H1 (cell line): ENCODE results near the gene PRADC1. TPM values are rescaled to one million over a fixed set of nuclear protein-coding genes. Genes with fewer than 3 reads are reported as not detected.

Source experiments
- CTCF ChIA-PET: fragments of 300-600 bp; sonication (Branson Sonifier 250); formaldehyde crosslinking; loops from one replicate; lab custom pipeline; 2021; ENCODE audit not compliant: partially characterized antibody; lab: Charles Lee
- POLR2A ChIA-PET: fragments of 300-600 bp; sonication (Branson Sonifier 250); formaldehyde crosslinking; loops from one replicate; lab custom pipeline; 2021; ENCODE audit warnings: inconsistent platforms; ENCODE audit not compliant: partially characterized antibody; lab: Charles Lee
- DNase-seq, 2 experiments: peaks; one replicate each; pipeline versions ENCODE4 v3.0.0 to v3.0.0-alpha.2; 2010 to 2022; ENCODE audit warnings: low spot score in 2 of 2, low read depth in 1 of 2, mixed read lengths in 1 of 2
- FAIRE-seq: peaks from 2 replicates; lab custom pipeline; 2011; peaks lifted over from hg19 to GRCh38; lab: Jason Lieb, UNC
- H2AFZ ChIP-seq: 2 replicates; pipeline ENCODE4 v1.8.1; 2012; ENCODE audit warnings: low read length, inconsistent platforms
- H2AK5ac ChIP-seq: 2 replicates; pipeline ENCODE4 v1.6.1; 2013; ENCODE audit warnings: low read depth, low read length
- H2BK120ac ChIP-seq: replicated peaks from 2 replicates; pipeline ENCODE3; 2013; ENCODE audit warnings: low read depth, low read length, inconsistent platforms
- H2BK12ac ChIP-seq: 2 replicates; pipeline ENCODE4 v1.6.1; 2013; ENCODE audit warnings: low read depth, low read length
- H2BK15ac ChIP-seq: 2 replicates; pipeline ENCODE4 v1.6.1; 2013; ENCODE audit warnings: low read length
- H2BK20ac ChIP-seq: 2 replicates; pipeline ENCODE4 v1.6.1; 2013; ENCODE audit warnings: low read length
- H2BK5ac ChIP-seq: 2 replicates; pipeline ENCODE4 v1.6.1; 2013; ENCODE audit warnings: low read depth, low read length
- H3K14ac ChIP-seq: 2 replicates; pipeline ENCODE4 v1.6.1; 2013; ENCODE audit warnings: inconsistent platforms; ENCODE audit not compliant: insufficient read length
- H3K18ac ChIP-seq: 2 replicates; pipeline ENCODE4 v1.6.1; 2013; ENCODE audit warnings: low read length; ENCODE audit errors: extremely low read depth
- H3K23ac ChIP-seq: 2 replicates; pipeline ENCODE4 v1.6.1; 2013; ENCODE audit warnings: inconsistent platforms; ENCODE audit not compliant: insufficient read length
- H3K23me2 ChIP-seq: 2 replicates; pipeline ENCODE4 v1.6.1; 2013; ENCODE audit warnings: low read depth, low read length
- H3K27ac ChIP-seq: 2 replicates; pipeline ENCODE4 v1.6.1; 2011; ENCODE audit warnings: low read depth, low read length, inconsistent platforms
- H3K27me3 ChIP-seq, 4 experiments: replicated peaks in 1 of 4; 1 replicate in 1 of 4; 2 replicates in 3 of 4; pipeline versions ENCODE4 v1.6.1 to v1.8.1; 2011 to 2013; ENCODE audit warnings: low read length in 3 of 4, mild to moderate bottlenecking in 3 of 4, inconsistent platforms in 2 of 4, mixed read lengths in 2 of 4, moderate library complexity in 1 of 4; ENCODE audit not compliant: control insufficient read depth in 3 of 4, insufficient read depth in 3 of 4; ENCODE audit errors: extremely low read depth in 1 of 4
- H3K36me3 ChIP-seq, 4 experiments: 2 replicates each; pipeline versions ENCODE4 v1.6.1 to v1.8.1; 2011 to 2013; ENCODE audit warnings: mild to moderate bottlenecking in 4 of 4, low read length in 3 of 4, moderate library complexity in 2 of 4, control low read depth in 1 of 4, inconsistent platforms in 1 of 4; ENCODE audit not compliant: insufficient read depth in 4 of 4, control insufficient read depth in 2 of 4
- H3K4ac ChIP-seq: replicated peaks from 2 replicates; pipeline ENCODE3; 2013; ENCODE audit warnings: low read length, low read depth, mixed read lengths, inconsistent platforms; ENCODE audit not compliant: insufficient read length
- H3K4me1 ChIP-seq, 4 experiments: replicated peaks in 1 of 4; 1 replicate in 1 of 4; 2 replicates in 3 of 4; pipeline versions ENCODE4 v1.6.1 to v1.8.1; 2011 to 2013; ENCODE audit warnings: low read length in 3 of 4, inconsistent platforms in 2 of 4, mixed read lengths in 1 of 4; ENCODE audit not compliant: insufficient read depth in 4 of 4, control insufficient read depth in 3 of 4
- H3K4me2 ChIP-seq, 2 experiments: 2 replicates each; pipeline versions ENCODE4 v1.6.1 to v1.8.1; 2011 to 2013; ENCODE audit warnings: low read depth in 2 of 2, low read length in 2 of 2, control low read depth in 1 of 2, inconsistent platforms in 1 of 2, mild to moderate bottlenecking in 1 of 2; ENCODE audit not compliant: insufficient read depth in 1 of 2
- H3K4me3 ChIP-seq, 4 experiments: fragments of 200-600, 300-600 bp in 1 of 4; sonication (generic), shearing (Covaris generic), sonication (Bioruptor Twin) in 1 of 4; 2 replicates each; pipeline versions ENCODE4 v1.5.1 to v1.8.1; 2011 to 2016; ENCODE audit warnings: low read length in 4 of 4, low read depth in 3 of 4, control low read depth in 2 of 4, inconsistent platforms in 2 of 4, mild to moderate bottlenecking in 2 of 4, mixed read lengths in 1 of 4, moderate library complexity in 1 of 4; ENCODE audit not compliant: insufficient read depth in 2 of 4; ENCODE audit errors: extremely low read depth in 1 of 4
- H3K56ac ChIP-seq: replicated peaks from 2 replicates; pipeline ENCODE3; 2013; ENCODE audit warnings: low read depth, mild to moderate bottlenecking, mixed read lengths, low read length, inconsistent platforms; ENCODE audit not compliant: insufficient read length
- H3K79me1 ChIP-seq: 2 replicates; pipeline ENCODE4 v1.6.1; 2013; ENCODE audit warnings: low read depth, low read length, control low read depth
- H3K79me2 ChIP-seq, 2 experiments: 2 replicates each; pipeline versions ENCODE4 v1.6.1 to v1.8.1; 2012 to 2013; ENCODE audit warnings: low read length in 2 of 2, mild to moderate bottlenecking in 2 of 2, inconsistent platforms in 1 of 2; ENCODE audit not compliant: insufficient read depth in 2 of 2, control insufficient read depth in 1 of 2
- H3K9ac ChIP-seq, 4 experiments: replicated peaks in 1 of 4; 1 replicate in 1 of 4; 2 replicates in 3 of 4; pipeline versions ENCODE4 v1.6.1 to v1.8.1; 2011 to 2013; ENCODE audit warnings: low read depth in 3 of 4, low read length in 3 of 4, control low read depth in 2 of 4, mild to moderate bottlenecking in 2 of 4, moderate library complexity in 2 of 4, inconsistent platforms in 1 of 4; ENCODE audit errors: extremely low read depth in 1 of 4
- H3K9me3 ChIP-seq, 2 experiments: 2 replicates each; pipeline versions ENCODE4 v1.6.1 to v1.8.1; 2012 to 2013; ENCODE audit warnings: mild to moderate bottlenecking in 2 of 2, moderate library complexity in 2 of 2, control low read depth in 1 of 2, inconsistent platforms in 1 of 2, low read depth in 1 of 2, low read length in 1 of 2, mixed read lengths in 1 of 2; ENCODE audit not compliant: insufficient read depth in 2 of 2
- H4K20me1 ChIP-seq, 2 experiments: replicated peaks in 1 of 2; 2 replicates each; pipeline versions ENCODE3 to v1.8.1; 2011 to 2013; ENCODE audit warnings: inconsistent platforms in 2 of 2, low read length in 2 of 2, mild to moderate bottlenecking in 1 of 2; ENCODE audit not compliant: insufficient read depth in 2 of 2, control insufficient read depth in 1 of 2
- H4K5ac ChIP-seq: 2 replicates; pipeline ENCODE4 v1.6.1; 2013; ENCODE audit warnings: low read length, low read depth, mixed read lengths, inconsistent platforms; ENCODE audit not compliant: insufficient read length
- H4K8ac ChIP-seq: 2 replicates; pipeline ENCODE4 v1.8.0; 2013; ENCODE audit warnings: mild to moderate bottlenecking, moderate library complexity, low read length, inconsistent platforms; ENCODE audit not compliant: insufficient read depth; ENCODE audit errors: extremely low read depth
- H4K91ac ChIP-seq: replicated peaks from 2 replicates; pipeline ENCODE3; 2013; ENCODE audit warnings: low read length, mixed read lengths, inconsistent platforms; ENCODE audit not compliant: insufficient read length
- CBX5 ChIP-seq: fragments of 300-800, 300-1000 bp; sonication (generic); IDR thresholded peaks from 2 replicates; pipeline ENCODE4 v1.7.1; 2016; ENCODE audit warnings: antibody characterized with exemption, low read length, low read depth
- KDM1A ChIP-seq: fragments of 200-600, 300-600 bp; sonication (generic); IDR thresholded peaks from 2 replicates; pipeline ENCODE4 v1.7.1; 2016; ENCODE audit warnings: mild to moderate bottlenecking, low read length, borderline replicate concordance
- KDM5A ChIP-seq: fragments of 200-600 bp; IDR thresholded peaks from 2 replicates; pipeline ENCODE4 v1.7.1; 2012; ENCODE audit warnings: mild to moderate bottlenecking, low read length, inconsistent platforms, mixed read lengths
- PHF8 ChIP-seq: fragments of 200-600 bp; sonication (generic); conservative IDR thresholded peaks from 2 replicates; pipeline ENCODE4 v1.7.1; 2012; ENCODE audit warnings: low read depth, mild to moderate bottlenecking, inconsistent platforms, low read length, moderate library complexity
- RNF2 ChIP-seq: fragments of 200-900, 300-1000 bp; sonication (generic); IDR thresholded peaks from 2 replicates; pipeline ENCODE4 v1.7.1; 2016; ENCODE audit warnings: borderline replicate concordance, low read depth, mild to moderate bottlenecking, antibody characterized with exemption, low read length; ENCODE audit not compliant: poor library complexity, severe bottlenecking; ENCODE audit errors: missing control alignments
- SAP30 ChIP-seq: fragments of 300-600 bp; sonication (generic); IDR thresholded peaks from 2 replicates; pipeline ENCODE4 v1.7.1; 2012; ENCODE audit warnings: low read length, moderate library complexity, mild to moderate bottlenecking, inconsistent platforms; ENCODE audit not compliant: insufficient read depth, insufficient replicate concordance
- SIN3A ChIP-seq, 2 experiments: IDR thresholded peaks in 1 of 2; conservative IDR thresholded peaks in 1 of 2; 2 replicates each; pipeline ENCODE4 v1.6.1; 2011 to 2012; ENCODE audit warnings: low read length in 2 of 2, improper control_type of control experiment in 1 of 2, low read depth in 1 of 2, mild to moderate bottlenecking in 1 of 2
- SIRT6 ChIP-seq: IDR thresholded peaks from one replicate; pipeline ENCODE4 v1.7.1; 2012; ENCODE audit warnings: low read length, inconsistent platforms
- SP4 ChIP-seq: IDR thresholded peaks from 2 replicates; pipeline ENCODE4 v1.6.1; 2012; ENCODE audit warnings: low read length, inconsistent platforms
- TCF12 ChIP-seq: IDR thresholded peaks from 2 replicates; pipeline ENCODE4 v1.6.1; 2011; ENCODE audit warnings: low read depth, mild to moderate bottlenecking, low read length
- WGBS, 2 experiments: shearing (Covaris generic) in 1 of 2; methylation state at CpG; one replicate each; pipeline versions ENCODE4 v1.1.6 to v1.1.7; 2013 to 2015; ENCODE audit warnings: low lambda C conversion rate in 2 of 2, mixed read lengths in 2 of 2, inconsistent platforms in 1 of 2, low coverage in 1 of 2, missing lambda C conversion rate in 1 of 2; ENCODE audit not compliant: insufficient replicate concordance in 2 of 2, insufficient coverage in 1 of 2, insufficient read length in 1 of 2; ENCODE audit errors: extremely low coverage in 1 of 2, missing lambda C conversion rate in 1 of 2; 5-methylcytosine and 5-hydroxymethylcytosine counted together
- polyA plus RNA-seq, 7 experiments: library from polyadenylated mRNA; depleted of rRNA in 3 of 7; stranded (reverse) in 5 of 7; unstranded in 2 of 7; fragments of >200 nt in 5 of 7; fragments of 200-250 nt in 2 of 7; gene quantifications; 1 replicate in 5 of 7; 2 replicates in 1 of 7; 4 replicates in 1 of 7; pipeline versions ENCODE4 v1.2.1 to v1.2.3, GENCODE V29; 2011 to 2013; ENCODE audit warnings: missing spikeins in 2 of 7, mixed read lengths in 2 of 7
- total RNA-seq: library from RNA; stranded (reverse); fragmentation: NEBNext Ultra II Directional; extraction: Animal tissue kit (Norgen Biotek cat#: 25700); gene quantifications from 2 replicates; pipeline ENCODE4 v1.2.1, GENCODE V29; 2021
- TF ChIP-seq, protein P1 (sequence below): IDR thresholded peaks from 2 replicates; pipeline ENCODE4 v1.6.1; 2012; ENCODE audit warnings: low read length, inconsistent platforms

PRADC1 gene
- total and polyA plus RNA-seq, 2 of the 8 experiments (the other 6 are each of a cell fraction or from before 2014, with no cell fraction given) = 8.9 to 13.1 TPM

DNA sequence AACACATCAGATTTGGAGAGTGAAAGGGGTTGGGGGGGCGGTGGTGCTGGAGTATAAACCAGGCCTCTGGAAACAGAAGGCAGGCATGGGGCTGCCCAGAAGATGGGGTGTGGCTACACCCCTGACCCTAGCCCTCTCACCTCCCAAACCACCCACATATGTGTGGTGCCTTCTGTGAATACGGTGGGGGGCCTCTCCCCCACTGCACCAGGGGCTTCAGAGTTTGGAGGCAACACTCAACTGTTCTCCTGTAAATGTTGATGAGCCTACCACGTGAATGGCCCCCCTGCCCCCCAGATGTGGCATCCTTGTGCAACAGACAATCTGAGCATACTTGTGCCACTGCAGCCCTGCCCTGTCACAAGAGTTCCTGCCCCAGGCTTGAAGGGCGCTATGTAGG, 31.7 kb upstream of the PRADC1 start:
- Histone ChIP-seq H2BK120ac (no peak overlapping the region), H2AFZ (no peak overlapping the region), H3K4ac (no peak overlapping the region), H2BK20ac (no peak overlapping the region), H3K23me2 (peaks cover 10% of the 10 kb centered on the region; the same call in 1 of the 2 replicates), H3K36me3 (peaks cover 0 to 11% (median 4%) of the 10 kb centered on the region in 4 experiments; a peak in 4 of 8 replicates), H3K23ac (no peak overlapping the region), H2AK5ac (no peak overlapping the region), H4K91ac (no peak overlapping the region), H3K27ac (no peak overlapping the region), H3K9me3 (no peaks in the 10 kb centered on the region), H2BK12ac (no peak overlapping the region), H2BK5ac (no peak overlapping the region), H4K8ac (no peak overlapping the region), H3K79me1 (peaks cover 7% of the 10 kb centered on the region; the same call in 1 of the 2 replicates), H3K4me1 (peaks cover 0 to 14% (median 9%) of the 10 kb centered on the region in 4 experiments; a peak in 5 of 7 replicates), H3K4me3 (no peak overlapping the region), H3K56ac (no peak overlapping the region), H3K18ac (no peak overlapping the region), H4K5ac (no peak overlapping the region), H4K20me1 (peaks cover 7 to 28% of the 10 kb centered on the region in 2 experiments), H3K14ac (no peak overlapping the region), H2BK15ac (no peak overlapping the region), H3K79me2 (no peaks in the 10 kb centered on the region; a peak in 1 of 4 replicates), H3K27me3 (peaks cover 0 to 15% (median 11%) of the 10 kb centered on the region in 4 experiments; a peak in 6 of 7 replicates), H3K4me2 (no peak overlapping the region), H3K9ac (no peak overlapping the region)
- DNase-seq = no peak
- no peak for FAIRE-seq
- POLR2A ChIA-PET = interaction anchor here (1.6 to 4.6 kb wide), 2 partner anchors 7 to 31 kb away, joined by 4 to 22 read pairs; partner anchors contain the start of gene CCT7
- CTCF ChIA-PET = interaction anchor here (0.5 to 3.9 kb wide), 2 partner anchors 25 to 109 kb away, joined by 3 to 24 read pairs; no protein-coding TSS in a partner anchor
- WGBS, 2 experiments = 81% methylated on average over 4 of the region's 4 CpGs; no CpG with 5 or more reads in 1 of the 2 experiments
- no peak for TF ChIP-seq SIN3A (conservative IDR thresholded peaks at IDR 0.05 in 1 of 2, IDR thresholded peaks at IDR 0.05 in 1 of 2; ENCODE audit: low read depth in 1 of 2, low read length in 2 of 2)
- no peak for TF ChIP-seq CBX5
- TF ChIP-seq, protein P1, sequence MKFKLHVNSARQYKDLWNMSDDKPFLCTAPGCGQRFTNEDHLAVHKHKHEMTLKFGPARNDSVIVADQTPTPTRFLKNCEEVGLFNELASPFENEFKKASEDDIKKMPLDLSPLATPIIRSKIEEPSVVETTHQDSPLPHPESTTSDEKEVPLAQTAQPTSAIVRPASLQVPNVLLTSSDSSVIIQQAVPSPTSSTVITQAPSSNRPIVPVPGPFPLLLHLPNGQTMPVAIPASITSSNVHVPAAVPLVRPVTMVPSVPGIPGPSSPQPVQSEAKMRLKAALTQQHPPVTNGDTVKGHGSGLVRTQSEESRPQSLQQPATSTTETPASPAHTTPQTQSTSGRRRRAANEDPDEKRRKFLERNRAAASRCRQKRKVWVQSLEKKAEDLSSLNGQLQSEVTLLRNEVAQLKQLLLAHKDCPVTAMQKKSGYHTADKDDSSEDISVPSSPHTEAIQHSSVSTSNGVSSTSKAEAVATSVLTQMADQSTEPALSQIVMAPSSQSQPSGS = no peak
- no peak for TF ChIP-seq PHF8
- no peak for TF ChIP-seq RNF2
- TF ChIP-seq SP4 = no peak
- no peak for TF ChIP-seq KDM1A
- no peak for TF ChIP-seq TCF12
- no peak for TF ChIP-seq SIRT6
- no peak for TF ChIP-seq KDM5A
- no peak for TF ChIP-seq SAP30
